ENCODE measurements around the gene GCNT1. TPM values are rescaled to one million over a fixed set of nuclear protein-coding genes. Genes with fewer than 3 reads are reported as not detected.

The GCNT1 gene
- total and polyA plus RNA-seq, 2 of the 4 experiments (the other 2 are of a cell fraction) = 12.5 to 46.6 TPM

DNA sequence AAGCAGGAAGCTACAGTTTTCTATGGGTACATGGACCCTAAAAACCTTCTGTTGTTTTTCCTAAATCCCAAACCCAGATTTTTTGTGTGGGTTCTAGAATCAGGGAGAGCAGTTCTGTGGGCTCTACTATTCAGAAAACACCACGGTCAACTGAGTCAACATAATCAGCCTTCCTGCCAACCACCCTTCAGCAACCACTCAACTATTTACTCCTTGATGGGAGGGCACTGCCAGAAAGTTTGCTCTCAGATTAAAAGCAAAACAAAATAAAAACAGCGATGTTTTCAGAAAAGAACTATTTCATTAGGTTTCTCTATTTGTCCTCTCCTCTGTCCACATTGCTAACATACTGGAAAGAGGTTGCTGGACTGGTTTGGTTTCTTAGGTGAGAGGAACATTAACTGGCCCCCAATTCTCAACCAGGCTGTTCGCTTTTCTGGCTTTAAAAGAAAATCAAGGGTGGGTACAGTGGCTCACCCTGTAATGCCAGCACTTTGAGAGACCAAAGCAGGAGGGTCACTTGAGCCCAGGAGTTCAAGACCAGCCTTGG, 72.3 kb downstream of the GCNT1 start:
- H2AFZ ChIP-seq (replicated peaks; ENCODE audit: low read length, poor library complexity) = no peak overlapping the region
- in situ Hi-C loops (cut with MboI; ENCODE audit: low sequenced_read_pairs) = no loop called here
- TF ChIP-seq MAZ (IDR thresholded peaks at IDR 0.05; ENCODE audit: borderline replicate concordance, low read depth, low read length) = no peak
- no peak for TF ChIP-seq BHLHE40 (IDR thresholded peaks at IDR 0.05; ENCODE audit: low read depth, low read length)
- TF ChIP-seq RCOR1 (IDR thresholded peaks at IDR 0.05; ENCODE audit: insufficient replicate concordance, low read length) = no peak
- no peak for TF ChIP-seq SMC3 (IDR thresholded peaks at IDR 0.05; ENCODE audit: low read depth, low read length)
- no peak for TF ChIP-seq MAFK (IDR thresholded peaks at IDR 0.05; ENCODE audit: low read depth, low read length)
- TF ChIP-seq, protein P1, sequence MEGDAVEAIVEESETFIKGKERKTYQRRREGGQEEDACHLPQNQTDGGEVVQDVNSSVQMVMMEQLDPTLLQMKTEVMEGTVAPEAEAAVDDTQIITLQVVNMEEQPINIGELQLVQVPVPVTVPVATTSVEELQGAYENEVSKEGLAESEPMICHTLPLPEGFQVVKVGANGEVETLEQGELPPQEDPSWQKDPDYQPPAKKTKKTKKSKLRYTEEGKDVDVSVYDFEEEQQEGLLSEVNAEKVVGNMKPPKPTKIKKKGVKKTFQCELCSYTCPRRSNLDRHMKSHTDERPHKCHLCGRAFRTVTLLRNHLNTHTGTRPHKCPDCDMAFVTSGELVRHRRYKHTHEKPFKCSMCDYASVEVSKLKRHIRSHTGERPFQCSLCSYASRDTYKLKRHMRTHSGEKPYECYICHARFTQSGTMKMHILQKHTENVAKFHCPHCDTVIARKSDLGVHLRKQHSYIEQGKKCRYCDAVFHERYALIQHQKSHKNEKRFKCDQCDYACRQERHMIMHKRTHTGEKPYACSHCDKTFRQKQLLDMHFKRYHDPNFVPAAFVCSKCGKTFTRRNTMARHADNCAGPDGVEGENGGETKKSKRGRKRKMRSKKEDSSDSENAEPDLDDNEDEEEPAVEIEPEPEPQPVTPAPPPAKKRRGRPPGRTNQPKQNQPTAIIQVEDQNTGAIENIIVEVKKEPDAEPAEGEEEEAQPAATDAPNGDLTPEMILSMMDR (conservative IDR thresholded peaks at IDR 0.05; ENCODE audit: low read depth, low read length) = no peak
- TF ChIP-seq, protein P2, sequence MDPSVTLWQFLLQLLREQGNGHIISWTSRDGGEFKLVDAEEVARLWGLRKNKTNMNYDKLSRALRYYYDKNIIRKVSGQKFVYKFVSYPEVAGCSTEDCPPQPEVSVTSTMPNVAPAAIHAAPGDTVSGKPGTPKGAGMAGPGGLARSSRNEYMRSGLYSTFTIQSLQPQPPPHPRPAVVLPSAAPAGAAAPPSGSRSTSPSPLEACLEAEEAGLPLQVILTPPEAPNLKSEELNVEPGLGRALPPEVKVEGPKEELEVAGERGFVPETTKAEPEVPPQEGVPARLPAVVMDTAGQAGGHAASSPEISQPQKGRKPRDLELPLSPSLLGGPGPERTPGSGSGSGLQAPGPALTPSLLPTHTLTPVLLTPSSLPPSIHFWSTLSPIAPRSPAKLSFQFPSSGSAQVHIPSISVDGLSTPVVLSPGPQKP (IDR thresholded peaks at IDR 0.05; ENCODE audit: borderline replicate concordance, low read depth, low read length) = no peak
- no peak for TF ChIP-seq CEBPB (IDR thresholded peaks at IDR 0.05; ENCODE audit: low read depth, low read length)
- TF ChIP-seq FOS (IDR thresholded peaks at IDR 0.05; ENCODE audit: low read depth, low read length) = no peak
- no peak for TF ChIP-seq RAD21 (IDR thresholded peaks at IDR 0.05; ENCODE audit: low read length)
- TF ChIP-seq, protein P3, sequence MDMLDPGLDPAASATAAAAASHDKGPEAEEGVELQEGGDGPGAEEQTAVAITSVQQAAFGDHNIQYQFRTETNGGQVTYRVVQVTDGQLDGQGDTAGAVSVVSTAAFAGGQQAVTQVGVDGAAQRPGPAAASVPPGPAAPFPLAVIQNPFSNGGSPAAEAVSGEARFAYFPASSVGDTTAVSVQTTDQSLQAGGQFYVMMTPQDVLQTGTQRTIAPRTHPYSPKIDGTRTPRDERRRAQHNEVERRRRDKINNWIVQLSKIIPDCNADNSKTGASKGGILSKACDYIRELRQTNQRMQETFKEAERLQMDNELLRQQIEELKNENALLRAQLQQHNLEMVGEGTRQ (IDR thresholded peaks at IDR 0.05; ENCODE audit: low read depth, low read length) = no peak
- TF ChIP-seq CHD1 (IDR thresholded peaks at IDR 0.05; ENCODE audit: low read depth, low read length) = no peak
- no peak for TF ChIP-seq NFE2L2 (IDR thresholded peaks at IDR 0.05; ENCODE audit: low read depth, low read length)
- no peak for TF ChIP-seq POLR2A (IDR thresholded peaks at IDR 0.05; ENCODE audit: low read depth, low read length)
- no peaks in the 10 kb centered on the region for H3K9me1 ChIP-seq (ENCODE audit: insufficient read depth, low read length)
- BruUV-seq (replicated peaks) = no TSS peak
- H3K9me3 ChIP-seq (ENCODE audit: control insufficient read depth, insufficient read depth, low read length) = no peaks in the 10 kb centered on the region
- no peak overlapping the region for H3K4me2 ChIP-seq (ENCODE audit: low read depth, low read length)
- no peak overlapping the region for H3K9ac ChIP-seq (ENCODE audit: low read depth, low read length)
- H3K27me3 ChIP-seq (ENCODE audit: control insufficient read depth, insufficient read depth, low read length) = no peaks in the 10 kb centered on the region
- H4K8ac ChIP-seq (ENCODE audit: low read depth in 2 of 2, low read length in 2 of 2) = no peak overlapping the region
- no peak overlapping the region for H2BK15ac ChIP-seq (ENCODE audit: low read depth, low read length)
- no peak overlapping the region for H3K18ac ChIP-seq (ENCODE audit: low read depth, low read length)
- no peak overlapping the region for H3K23ac ChIP-seq (ENCODE audit: low read depth, low read length)
- no peak overlapping the region for H4K91ac ChIP-seq (ENCODE audit: insufficient read depth, low read depth, low read length)
- CTCF ChIA-PET = no interaction called here
- no peak overlapping the region for H3K4me3 ChIP-seq (ENCODE audit: insufficient read depth, low read depth, low read length)
- H2BK5ac ChIP-seq (ENCODE audit: low read depth, low read length, poor library complexity, severe bottlenecking) = no peak overlapping the region
- H3K4ac ChIP-seq (ENCODE audit: low read depth, low read length) = no peak overlapping the region
- no peak overlapping the region for H2BK120ac ChIP-seq (ENCODE audit: low read depth, low read length)
- peaks cover 3% of the 10 kb centered on the region; the same call in 1 of the 2 replicates for H3K4me1 ChIP-seq (ENCODE audit: control insufficient read depth, insufficient read depth, low read length)
- no peaks in the 10 kb centered on the region for H3K36me3 ChIP-seq (ENCODE audit: control insufficient read depth, insufficient read depth, low read length)
- ATAC-seq (ENCODE audit: low read depth) = no peak
- no peak overlapping the region for H2AK5ac ChIP-seq (ENCODE audit: low read depth, low read length)
- intact Hi-C loops (cut with micrococcal nuclease) = no loop called here
- POLR2A ChIA-PET (ENCODE audit: unreplicated experiment) = no interaction called here
- H4K20me1 ChIP-seq (ENCODE audit: insufficient read depth, low read length) = no peaks in the 10 kb centered on the region
- no peak for DNase-seq
- H3K79me1 ChIP-seq (ENCODE audit: low read depth in 1 of 2, low read length in 2 of 2) = no peaks in the 10 kb centered on the region
- WGBS, 2 experiments (ENCODE audit: extremely low coverage in 2 of 2, insufficient read length in 1 of 2) = no CpG with 5 or more reads among the region's 3 CpGs
- H3K27ac ChIP-seq (ENCODE audit: insufficient read depth, low read length) = no peak overlapping the region
- H3K14ac ChIP-seq (replicated peaks; ENCODE audit: low read depth, low read length) = no peak overlapping the region
- no peak overlapping the region for H2BK20ac ChIP-seq (ENCODE audit: low read depth, low read length)
- no peak overlapping the region for H3K56ac ChIP-seq (ENCODE audit: extremely low read depth, insufficient read depth, low read length)
- dilution Hi-C loops (cut with HindIII; ENCODE audit: low sequenced_read_pairs, unreplicated experiment) = no loop called here
- no peak overlapping the region for H2AK9ac ChIP-seq (replicated peaks; ENCODE audit: low read depth, low read length, poor library complexity)
- H4K5ac ChIP-seq (ENCODE audit: low read depth, low read length) = peak overlapping the region; percentile 35; the same call in 1 of the 2 replicates
